H1 (cell line): ENCODE results near the gene FBXO34. TPM values are rescaled to one million over a fixed set of nuclear protein-coding genes. Genes with fewer than 3 reads are reported as not detected.

ENCODE experiments used
- CTCF ChIA-PET: fragments of 300-600 bp; sonication (Branson Sonifier 250); formaldehyde crosslinking; loops from one replicate; lab custom pipeline; 2021; ENCODE audit not compliant: partially characterized antibody; lab: Charles Lee
- POLR2A ChIA-PET: fragments of 300-600 bp; sonication (Branson Sonifier 250); formaldehyde crosslinking; loops from one replicate; lab custom pipeline; 2021; ENCODE audit warnings: inconsistent platforms; ENCODE audit not compliant: partially characterized antibody; lab: Charles Lee
- DNase-seq, 2 experiments: peaks; one replicate each; pipeline versions ENCODE4 v3.0.0 to v3.0.0-alpha.2; 2010 to 2022; ENCODE audit warnings: low spot score in 2 of 2, low read depth in 1 of 2, mixed read lengths in 1 of 2
- FAIRE-seq: peaks from 2 replicates; lab custom pipeline; 2011; peaks lifted over from hg19 to GRCh38; lab: Jason Lieb, UNC
- H2AFZ ChIP-seq: 2 replicates; pipeline ENCODE4 v1.8.1; 2012; ENCODE audit warnings: low read length, inconsistent platforms
- H2AK5ac ChIP-seq: 2 replicates; pipeline ENCODE4 v1.6.1; 2013; ENCODE audit warnings: low read depth, low read length
- H2BK120ac ChIP-seq: replicated peaks from 2 replicates; pipeline ENCODE3; 2013; ENCODE audit warnings: low read depth, low read length, inconsistent platforms
- H2BK12ac ChIP-seq: 2 replicates; pipeline ENCODE4 v1.6.1; 2013; ENCODE audit warnings: low read depth, low read length
- H2BK15ac ChIP-seq: 2 replicates; pipeline ENCODE4 v1.6.1; 2013; ENCODE audit warnings: low read length
- H2BK20ac ChIP-seq: 2 replicates; pipeline ENCODE4 v1.6.1; 2013; ENCODE audit warnings: low read length
- H2BK5ac ChIP-seq: 2 replicates; pipeline ENCODE4 v1.6.1; 2013; ENCODE audit warnings: low read depth, low read length
- H3K14ac ChIP-seq: 2 replicates; pipeline ENCODE4 v1.6.1; 2013; ENCODE audit warnings: inconsistent platforms; ENCODE audit not compliant: insufficient read length
- H3K18ac ChIP-seq: 2 replicates; pipeline ENCODE4 v1.6.1; 2013; ENCODE audit warnings: low read length; ENCODE audit errors: extremely low read depth
- H3K23ac ChIP-seq: 2 replicates; pipeline ENCODE4 v1.6.1; 2013; ENCODE audit warnings: inconsistent platforms; ENCODE audit not compliant: insufficient read length
- H3K23me2 ChIP-seq: 2 replicates; pipeline ENCODE4 v1.6.1; 2013; ENCODE audit warnings: low read depth, low read length
- H3K27ac ChIP-seq: 2 replicates; pipeline ENCODE4 v1.6.1; 2011; ENCODE audit warnings: low read depth, low read length, inconsistent platforms
- H3K27me3 ChIP-seq, 4 experiments: replicated peaks in 1 of 4; 1 replicate in 1 of 4; 2 replicates in 3 of 4; pipeline versions ENCODE4 v1.6.1 to v1.8.1; 2011 to 2013; ENCODE audit warnings: low read length in 3 of 4, mild to moderate bottlenecking in 3 of 4, inconsistent platforms in 2 of 4, mixed read lengths in 2 of 4, moderate library complexity in 1 of 4; ENCODE audit not compliant: control insufficient read depth in 3 of 4, insufficient read depth in 3 of 4; ENCODE audit errors: extremely low read depth in 1 of 4
- H3K36me3 ChIP-seq, 4 experiments: 2 replicates each; pipeline versions ENCODE4 v1.6.1 to v1.8.1; 2011 to 2013; ENCODE audit warnings: mild to moderate bottlenecking in 4 of 4, low read length in 3 of 4, moderate library complexity in 2 of 4, control low read depth in 1 of 4, inconsistent platforms in 1 of 4; ENCODE audit not compliant: insufficient read depth in 4 of 4, control insufficient read depth in 2 of 4
- H3K4ac ChIP-seq: replicated peaks from 2 replicates; pipeline ENCODE3; 2013; ENCODE audit warnings: low read length, low read depth, mixed read lengths, inconsistent platforms; ENCODE audit not compliant: insufficient read length
- H3K4me1 ChIP-seq, 4 experiments: replicated peaks in 1 of 4; 1 replicate in 1 of 4; 2 replicates in 3 of 4; pipeline versions ENCODE4 v1.6.1 to v1.8.1; 2011 to 2013; ENCODE audit warnings: low read length in 3 of 4, inconsistent platforms in 2 of 4, mixed read lengths in 1 of 4; ENCODE audit not compliant: insufficient read depth in 4 of 4, control insufficient read depth in 3 of 4
- H3K4me2 ChIP-seq, 2 experiments: 2 replicates each; pipeline versions ENCODE4 v1.6.1 to v1.8.1; 2011 to 2013; ENCODE audit warnings: low read depth in 2 of 2, low read length in 2 of 2, control low read depth in 1 of 2, inconsistent platforms in 1 of 2, mild to moderate bottlenecking in 1 of 2; ENCODE audit not compliant: insufficient read depth in 1 of 2
- H3K4me3 ChIP-seq, 4 experiments: fragments of 200-600, 300-600 bp in 1 of 4; sonication (generic), shearing (Covaris generic), sonication (Bioruptor Twin) in 1 of 4; 2 replicates each; pipeline versions ENCODE4 v1.5.1 to v1.8.1; 2011 to 2016; ENCODE audit warnings: low read length in 4 of 4, low read depth in 3 of 4, control low read depth in 2 of 4, inconsistent platforms in 2 of 4, mild to moderate bottlenecking in 2 of 4, mixed read lengths in 1 of 4, moderate library complexity in 1 of 4; ENCODE audit not compliant: insufficient read depth in 2 of 4; ENCODE audit errors: extremely low read depth in 1 of 4
- H3K56ac ChIP-seq: replicated peaks from 2 replicates; pipeline ENCODE3; 2013; ENCODE audit warnings: low read depth, mild to moderate bottlenecking, mixed read lengths, low read length, inconsistent platforms; ENCODE audit not compliant: insufficient read length
- H3K79me1 ChIP-seq: 2 replicates; pipeline ENCODE4 v1.6.1; 2013; ENCODE audit warnings: low read depth, low read length, control low read depth
- H3K79me2 ChIP-seq, 2 experiments: 2 replicates each; pipeline versions ENCODE4 v1.6.1 to v1.8.1; 2012 to 2013; ENCODE audit warnings: low read length in 2 of 2, mild to moderate bottlenecking in 2 of 2, inconsistent platforms in 1 of 2; ENCODE audit not compliant: insufficient read depth in 2 of 2, control insufficient read depth in 1 of 2
- H3K9ac ChIP-seq, 4 experiments: replicated peaks in 1 of 4; 1 replicate in 1 of 4; 2 replicates in 3 of 4; pipeline versions ENCODE4 v1.6.1 to v1.8.1; 2011 to 2013; ENCODE audit warnings: low read depth in 3 of 4, low read length in 3 of 4, control low read depth in 2 of 4, mild to moderate bottlenecking in 2 of 4, moderate library complexity in 2 of 4, inconsistent platforms in 1 of 4; ENCODE audit errors: extremely low read depth in 1 of 4
- H3K9me3 ChIP-seq, 2 experiments: 2 replicates each; pipeline versions ENCODE4 v1.6.1 to v1.8.1; 2012 to 2013; ENCODE audit warnings: mild to moderate bottlenecking in 2 of 2, moderate library complexity in 2 of 2, control low read depth in 1 of 2, inconsistent platforms in 1 of 2, low read depth in 1 of 2, low read length in 1 of 2, mixed read lengths in 1 of 2; ENCODE audit not compliant: insufficient read depth in 2 of 2
- H4K20me1 ChIP-seq, 2 experiments: replicated peaks in 1 of 2; 2 replicates each; pipeline versions ENCODE3 to v1.8.1; 2011 to 2013; ENCODE audit warnings: inconsistent platforms in 2 of 2, low read length in 2 of 2, mild to moderate bottlenecking in 1 of 2; ENCODE audit not compliant: insufficient read depth in 2 of 2, control insufficient read depth in 1 of 2
- H4K5ac ChIP-seq: 2 replicates; pipeline ENCODE4 v1.6.1; 2013; ENCODE audit warnings: low read length, low read depth, mixed read lengths, inconsistent platforms; ENCODE audit not compliant: insufficient read length
- H4K8ac ChIP-seq: 2 replicates; pipeline ENCODE4 v1.8.0; 2013; ENCODE audit warnings: mild to moderate bottlenecking, moderate library complexity, low read length, inconsistent platforms; ENCODE audit not compliant: insufficient read depth; ENCODE audit errors: extremely low read depth
- H4K91ac ChIP-seq: replicated peaks from 2 replicates; pipeline ENCODE3; 2013; ENCODE audit warnings: low read length, mixed read lengths, inconsistent platforms; ENCODE audit not compliant: insufficient read length
- ASH2L ChIP-seq: fragments of 200-600, 300-600 bp; sonication (generic); IDR thresholded peaks from one replicate; pipeline ENCODE4 v1.7.1; 2017; ENCODE audit warnings: low read length
- POU5F1 ChIP-seq: IDR thresholded peaks from 2 replicates; pipeline ENCODE4 v1.6.1; 2011; ENCODE audit warnings: low read depth, mild to moderate bottlenecking, low read length, moderate library complexity
- RFX5 ChIP-seq: IDR thresholded peaks from 2 replicates; pipeline ENCODE4 v1.6.1; 2011; ENCODE audit warnings: low read depth, low read length, improper control_type of control experiment, borderline replicate concordance
- SIRT6 ChIP-seq: IDR thresholded peaks from one replicate; pipeline ENCODE4 v1.7.1; 2012; ENCODE audit warnings: low read length, inconsistent platforms
- SP2 ChIP-seq: IDR thresholded peaks from 2 replicates; pipeline ENCODE4 v1.6.1; 2012; ENCODE audit warnings: mild to moderate bottlenecking, low read length, inconsistent platforms
- YY1 ChIP-seq: IDR thresholded peaks from 2 replicates; pipeline ENCODE4 v1.6.1; 2011; ENCODE audit warnings: low read depth, mild to moderate bottlenecking, low read length
- WGBS, 2 experiments: shearing (Covaris generic) in 1 of 2; methylation state at CpG; one replicate each; pipeline versions ENCODE4 v1.1.6 to v1.1.7; 2013 to 2015; ENCODE audit warnings: low lambda C conversion rate in 2 of 2, mixed read lengths in 2 of 2, inconsistent platforms in 1 of 2, low coverage in 1 of 2, missing lambda C conversion rate in 1 of 2; ENCODE audit not compliant: insufficient replicate concordance in 2 of 2, insufficient coverage in 1 of 2, insufficient read length in 1 of 2; ENCODE audit errors: extremely low coverage in 1 of 2, missing lambda C conversion rate in 1 of 2; 5-methylcytosine and 5-hydroxymethylcytosine counted together
- polyA plus RNA-seq, 7 experiments: library from polyadenylated mRNA; depleted of rRNA in 3 of 7; stranded (reverse) in 5 of 7; unstranded in 2 of 7; fragments of >200 nt in 5 of 7; fragments of 200-250 nt in 2 of 7; gene quantifications; 1 replicate in 5 of 7; 2 replicates in 1 of 7; 4 replicates in 1 of 7; pipeline versions ENCODE4 v1.2.1 to v1.2.3, GENCODE V29; 2011 to 2013; ENCODE audit warnings: missing spikeins in 2 of 7, mixed read lengths in 2 of 7
- total RNA-seq: library from RNA; stranded (reverse); fragmentation: NEBNext Ultra II Directional; extraction: Animal tissue kit (Norgen Biotek cat#: 25700); gene quantifications from 2 replicates; pipeline ENCODE4 v1.2.1, GENCODE V29; 2021
- TF ChIP-seq, protein P1 (sequence below): IDR thresholded peaks from 2 replicates; pipeline ENCODE4 v1.6.1; 2012; ENCODE audit warnings: inconsistent platforms

FBXO34 gene
- total and polyA plus RNA-seq, 2 of the 8 experiments (the other 6 are each of a cell fraction or from before 2014, with no cell fraction given) = 7.0 to 14.4 TPM

DNA sequence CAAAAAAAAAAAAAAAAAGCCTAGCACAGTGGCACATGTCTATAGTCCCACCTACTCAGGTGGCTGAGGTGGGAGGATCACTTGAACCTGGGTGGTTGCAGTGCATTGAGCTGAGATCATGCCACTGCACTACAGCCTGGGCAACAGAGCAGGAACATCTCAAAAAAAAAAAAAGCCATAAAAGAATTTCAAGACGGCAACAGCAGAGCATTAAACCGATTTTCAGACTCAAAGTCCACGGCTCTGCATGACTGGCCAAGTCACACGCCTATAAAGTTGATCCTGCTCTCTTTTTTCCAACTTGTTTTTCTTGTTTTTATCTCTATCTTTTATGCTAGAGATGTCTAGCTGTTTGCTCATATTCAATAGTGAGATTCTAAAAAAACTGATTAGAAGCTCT, 45.3 kb downstream of the FBXO34 start:
- TF ChIP-seq, protein P1, sequence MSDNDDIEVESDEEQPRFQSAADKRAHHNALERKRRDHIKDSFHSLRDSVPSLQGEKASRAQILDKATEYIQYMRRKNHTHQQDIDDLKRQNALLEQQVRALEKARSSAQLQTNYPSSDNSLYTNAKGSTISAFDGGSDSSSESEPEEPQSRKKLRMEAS = no peak
- TF ChIP-seq RFX5 (no peak), SP2 (no peak), POU5F1 (no peak), YY1 (no peak), SIRT6 (no peak), ASH2L (no peak)
- no peak overlapping the region for H3K9ac ChIP-seq
- POLR2A ChIA-PET = no interaction called here
- no peak overlapping the region for H2BK5ac ChIP-seq
- H3K79me2 ChIP-seq = peaks cover 0 to 5% of the 10 kb centered on the region in 2 experiments; a peak in 2 of 4 replicates
- H3K4ac ChIP-seq = no peak overlapping the region
- FAIRE-seq = no peak
- no peak for DNase-seq
- H3K27ac ChIP-seq = no peak overlapping the region
- H2AK5ac ChIP-seq = no peak overlapping the region
- H3K36me3 ChIP-seq = peaks cover 0 to 11% (median 3%) of the 10 kb centered on the region in 4 experiments; a peak in 3 of 8 replicates
- H3K4me1 ChIP-seq = no peaks in the 10 kb centered on the region
- no peak overlapping the region for H3K56ac ChIP-seq
- no peak overlapping the region for H3K23ac ChIP-seq
- no peaks in the 10 kb centered on the region for H3K27me3 ChIP-seq
- peaks cover 0 to 2% of the 10 kb centered on the region in 2 experiments for H4K20me1 ChIP-seq
- H3K18ac ChIP-seq = no peak overlapping the region
- H3K79me1 ChIP-seq = no peaks in the 10 kb centered on the region; the same call in 1 of the 2 replicates
- H2BK20ac ChIP-seq = no peak overlapping the region
- WGBS, 2 experiments = 75% methylated on average over 4 of the region's 4 CpGs; no CpG with 5 or more reads in 1 of the 2 experiments
- H4K8ac ChIP-seq = no peak overlapping the region
- no peak overlapping the region for H2BK15ac ChIP-seq
- no peaks in the 10 kb centered on the region for H3K23me2 ChIP-seq
- H3K14ac ChIP-seq = no peak overlapping the region
- H2BK12ac ChIP-seq = no peak overlapping the region
- H4K5ac ChIP-seq = no peak overlapping the region
- CTCF ChIA-PET = interaction anchor here (0.6 kb wide), 1 partner anchor 1458 kb away, joined by 3 read pairs; no protein-coding TSS in a partner anchor
- no peak overlapping the region for H2AFZ ChIP-seq
- peaks cover 5 to 20% of the 10 kb centered on the region in 2 experiments; a peak in 3 of 4 replicates for H3K9me3 ChIP-seq
- H4K91ac ChIP-seq = no peak overlapping the region
- H3K4me2 ChIP-seq = no peak overlapping the region
- H3K4me3 ChIP-seq = no peak overlapping the region
- no peak overlapping the region for H2BK120ac ChIP-seq
